ENCODE measurements around the gene CENPVL2. TPM values are rescaled to one million over a fixed set of nuclear protein-coding genes. Genes with fewer than 3 reads are reported as not detected.
"Not testable (repeated sequence)": the region's sequence is repeated elsewhere in the genome, so short reads cannot be mapped to it uniquely, and the experiment has no call there.

The CENPVL2 gene
- total RNA-seq = not detected
- long read RNA-seq = 0 reads

GRCh38 chrX:51682720-51683062 lies at the start of gene CENPVL2:
Gene CENPVL2 (minus strand): TSS chrX:51682831. CDS start chrX:51682831, 0 bp downstream.
- ATAC-seq; DNase-seq; intact Hi-C loops (cut with micrococcal nuclease): not testable (repeated sequence)

- intact Hi-C loops (cut with micrococcal nuclease) = no loop called here
- DNase-seq (no peak), ATAC-seq (no peak)
Observed at GRCh38 chrX:51728202-51728601, 45.6 kb upstream of the CENPVL2 start.

GRCh38 chrX:51712943-51713647 lies 30.5 kb upstream of the CENPVL2 start:
- intact Hi-C loops (cut with micrococcal nuclease); ATAC-seq; DNase-seq: not testable (repeated sequence)

- not testable (repeated sequence) for ATAC-seq
Observed at GRCh38 chrX:51710277-51711164, 27.9 kb upstream of the CENPVL2 start, which contains the start of gene CENPVL1. Gene CENPVL1 (plus strand): TSS chrX:51710512. CDS start chrX:51710512, 0 bp downstream.

GRCh38 chrX:51697397-51697796 lies 14.8 kb upstream of the CENPVL2 start:
- ATAC-seq (no peak), DNase-seq (no peak)
- intact Hi-C loops (cut with micrococcal nuclease) = no loop called here

More at GRCh38 chrX:51710277-51711164, 27.9 kb upstream of the CENPVL2 start, which contains the start of gene CENPVL1:
- DNase-seq; intact Hi-C loops (cut with micrococcal nuclease): not testable (repeated sequence)

DNA sequence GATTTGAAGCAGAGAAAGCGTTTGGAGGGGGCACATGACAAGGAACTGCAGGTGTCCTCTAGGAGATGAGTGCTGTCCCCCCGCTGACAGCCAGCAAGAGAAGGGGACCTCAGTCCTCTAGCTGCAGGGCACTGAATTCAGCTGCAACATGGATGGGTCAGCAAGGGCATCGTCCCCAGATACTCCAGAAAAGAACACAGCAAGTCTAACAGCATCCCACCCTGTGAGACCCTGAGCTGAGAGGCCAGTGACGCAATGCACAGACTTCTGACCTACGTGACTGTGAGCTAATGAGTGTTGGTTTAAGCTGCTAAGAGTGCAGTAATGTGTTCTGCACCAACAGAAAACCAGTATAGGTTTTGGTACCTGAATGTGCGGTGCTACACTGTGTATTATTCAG lies 11.6 kb upstream of the CENPVL2 start:
- intact Hi-C loops (cut with micrococcal nuclease) = no loop called here

DNA sequence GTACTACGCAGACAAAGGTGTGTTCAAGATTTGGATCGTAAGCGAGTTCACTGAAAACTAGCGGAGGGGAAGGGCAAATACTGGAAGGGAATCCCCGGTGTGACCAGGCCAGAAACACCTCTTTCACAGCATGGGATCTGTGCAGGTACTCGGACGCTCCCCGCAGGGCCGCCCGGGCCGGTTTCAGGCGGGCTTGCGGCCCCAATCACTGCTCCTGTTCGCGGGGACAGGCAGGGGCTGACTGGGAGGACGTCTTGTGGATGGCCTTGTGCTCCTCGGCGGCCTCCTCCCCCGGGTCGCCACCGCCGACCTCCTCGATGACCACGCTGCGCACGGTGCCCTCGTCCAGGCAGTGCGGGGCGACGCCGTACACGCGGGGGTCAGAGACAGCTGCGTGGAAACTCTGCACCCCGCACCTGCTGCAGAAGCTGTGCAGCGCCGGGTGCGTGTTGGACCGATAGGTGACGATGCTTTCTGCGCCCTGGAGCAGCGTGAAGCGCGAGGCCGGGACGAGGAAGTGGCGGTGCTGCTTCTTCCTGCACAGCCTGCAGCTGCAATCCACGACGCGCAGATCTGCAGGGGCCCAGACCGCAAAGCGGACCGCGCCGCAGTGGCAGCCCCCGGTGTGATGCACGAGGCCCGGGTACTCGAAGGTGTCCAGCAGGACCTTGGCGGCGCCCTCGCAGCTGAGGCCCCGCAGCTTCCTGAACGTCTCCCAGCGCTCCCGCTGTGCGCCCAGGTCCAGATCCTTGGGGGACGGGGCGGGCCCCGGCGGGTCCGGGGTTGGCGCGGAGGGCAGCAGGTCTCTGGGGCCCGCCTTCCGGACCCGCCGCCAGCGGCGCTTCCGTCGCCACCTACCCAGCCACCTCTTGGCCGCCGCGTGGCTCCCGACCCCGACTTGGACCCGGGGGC lies 567 bp downstream of the CENPVL2 start:
- intact Hi-C loops (cut with micrococcal nuclease); ATAC-seq; DNase-seq: not testable (repeated sequence)

More for the DNA sequence above, 11.6 kb upstream of the CENPVL2 start:
- DNase-seq = no peak
- ATAC-seq = no peak

- ATAC-seq; intact Hi-C loops (cut with micrococcal nuclease); DNase-seq: not testable (repeated sequence)
Observed at GRCh38 chrX:51679689-51680433, 2.8 kb downstream of the CENPVL2 start.

GRCh38 chrX:51665981-51666380 lies 16.6 kb downstream of the CENPVL2 start:
- intact Hi-C loops (cut with micrococcal nuclease) = no loop called here
- ATAC-seq (no peak), DNase-seq (no peak)

DNA sequence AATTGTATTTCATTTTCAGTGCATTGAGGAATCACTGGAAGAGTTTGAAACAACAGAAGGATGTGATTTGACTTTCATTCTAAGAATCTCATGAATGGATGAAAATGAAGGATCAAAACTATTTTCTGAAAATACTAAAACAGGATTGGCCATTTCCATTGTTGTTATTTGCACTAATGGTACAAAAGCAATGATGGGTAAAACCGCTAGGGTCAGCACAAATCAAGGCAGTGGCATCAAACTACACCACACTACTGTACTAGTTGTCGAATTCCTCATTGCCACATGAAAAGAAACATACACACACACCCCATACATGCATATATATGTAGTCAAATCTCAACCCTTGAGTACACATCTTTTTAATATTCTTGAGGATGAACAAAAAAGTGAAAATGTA lies 39.3 kb downstream of the CENPVL2 start:
- DNase-seq (no peak), ATAC-seq (no peak)
- intact Hi-C loops (cut with micrococcal nuclease) = no loop called here

- ATAC-seq (no peak), DNase-seq (no peak)
- intact Hi-C loops (cut with micrococcal nuclease) = no loop called here
Observed at GRCh38 chrX:51641421-51642021, 41.1 kb downstream of the CENPVL2 start.

DNA sequence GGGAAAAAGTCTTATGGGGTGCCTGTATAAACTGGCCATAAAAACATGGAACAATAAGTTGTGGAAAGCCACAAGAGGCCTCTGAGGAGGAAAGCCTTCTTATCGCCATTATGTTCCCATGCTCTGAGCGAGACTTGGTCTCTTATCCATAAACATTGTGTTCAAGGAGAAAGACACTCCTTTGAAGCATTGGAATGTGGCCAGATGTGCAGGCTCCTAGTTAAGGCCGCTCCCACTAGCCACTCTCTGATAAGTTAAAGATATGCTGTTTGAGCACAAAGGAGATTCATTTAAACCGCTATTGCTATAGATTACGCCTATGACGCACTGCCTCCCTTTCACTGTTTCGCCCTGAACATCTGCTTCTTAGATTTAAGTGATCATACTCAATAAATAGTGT lies 46.1 kb downstream of the CENPVL2 start:
- intact Hi-C loops (cut with micrococcal nuclease); ATAC-seq; DNase-seq: not testable (repeated sequence)

Other genes with a start within 250 kb of the CENPVL2 start
- 0.10 TPM for gene NUDT11, start 186.2 kb downstream of the CENPVL2 start, total RNA-seq
- gene CENPVL3, start 63.9 kb downstream of the CENPVL2 start, total RNA-seq = not detected
- not detected for gene CENPVL1, start 27.7 kb upstream of the CENPVL2 start, total RNA-seq
- 8.5 TPM for gene GSPT2, start 60.6 kb upstream of the CENPVL2 start, total RNA-seq
- 68.3 TPM for gene MAGED1, start 210.8 kb upstream of the CENPVL2 start, total RNA-seq

Data from left ventricle myocardium superior (tissue), 1 donor.